Uterus (tissue), 2 donors: ENCODE measurements around the gene DKK3.

Experiments used
- CTCF ChIP-seq, 4 experiments: fragments of 200-600 bp in 2 of 4; fragments of 450-650 bp in 2 of 4; sonication (generic) in 2 of 4; IDR thresholded peaks; one replicate each; pipeline ENCODE4 v1.5.1; 2016 to 2019; ENCODE audit warnings: antibody characterized with exemption in 4 of 4, mild to moderate bottlenecking in 2 of 4, moderate library complexity in 1 of 4
- POLR2A ChIP-seq, 2 donors: fragments of 450-650 bp; IDR thresholded peaks; one replicate each; pipeline ENCODE4 v1.6.1; 2016; ENCODE audit warnings: antibody characterized with exemption in 2 of 2, mild to moderate bottlenecking in 1 of 2, moderate library complexity in 1 of 2

- TF ChIP-seq POLR2A (IDR thresholded peaks at IDR 0.05) (no peak), CTCF (IDR thresholded peaks at IDR 0.05) (no peak)
Measured at GRCh38 chr11:12023015-12023414, 14.6 kb upstream of the DKK3 start.
